PC-9 (cell line): ENCODE measurements around the gene CEP162.

Experiments
- EZH2 ChIP-seq: fragments of 200-600 bp; sonication (generic); IDR thresholded peaks from 2 replicates; pipeline ENCODE4 v1.8.0; 2017; ENCODE audit warnings: antibody characterized with exemption, low read depth
- TF ChIP-seq, protein P1 (sequence below): fragments of 200-600 bp; sonication (generic); conservative IDR thresholded peaks from 2 replicates; pipeline ENCODE4 v1.6.1; 2017; ENCODE audit warnings: mixed run types, antibody characterized with exemption, mild to moderate bottlenecking, moderate library complexity

DNA sequence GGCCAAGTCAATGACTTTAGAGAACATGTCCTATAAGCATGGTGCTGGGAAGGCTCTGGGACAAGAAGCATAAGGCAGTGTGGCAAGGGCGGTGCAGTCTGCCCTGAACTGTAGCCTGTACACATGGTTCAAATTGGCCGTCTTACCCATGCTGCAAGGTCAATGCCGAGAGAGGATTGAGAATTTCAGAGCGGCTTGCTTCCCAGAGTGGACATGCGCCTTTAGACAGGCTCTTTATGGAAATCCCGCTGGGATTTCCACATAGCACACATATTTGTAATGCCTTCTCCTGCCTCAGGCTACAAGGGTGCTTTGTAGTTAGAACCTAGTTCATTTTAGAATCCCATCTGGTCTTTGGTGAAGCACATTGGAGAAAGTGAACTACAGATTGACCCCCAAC, 36.1 kb upstream of the CEP162 start:
- TF ChIP-seq, protein P1, sequence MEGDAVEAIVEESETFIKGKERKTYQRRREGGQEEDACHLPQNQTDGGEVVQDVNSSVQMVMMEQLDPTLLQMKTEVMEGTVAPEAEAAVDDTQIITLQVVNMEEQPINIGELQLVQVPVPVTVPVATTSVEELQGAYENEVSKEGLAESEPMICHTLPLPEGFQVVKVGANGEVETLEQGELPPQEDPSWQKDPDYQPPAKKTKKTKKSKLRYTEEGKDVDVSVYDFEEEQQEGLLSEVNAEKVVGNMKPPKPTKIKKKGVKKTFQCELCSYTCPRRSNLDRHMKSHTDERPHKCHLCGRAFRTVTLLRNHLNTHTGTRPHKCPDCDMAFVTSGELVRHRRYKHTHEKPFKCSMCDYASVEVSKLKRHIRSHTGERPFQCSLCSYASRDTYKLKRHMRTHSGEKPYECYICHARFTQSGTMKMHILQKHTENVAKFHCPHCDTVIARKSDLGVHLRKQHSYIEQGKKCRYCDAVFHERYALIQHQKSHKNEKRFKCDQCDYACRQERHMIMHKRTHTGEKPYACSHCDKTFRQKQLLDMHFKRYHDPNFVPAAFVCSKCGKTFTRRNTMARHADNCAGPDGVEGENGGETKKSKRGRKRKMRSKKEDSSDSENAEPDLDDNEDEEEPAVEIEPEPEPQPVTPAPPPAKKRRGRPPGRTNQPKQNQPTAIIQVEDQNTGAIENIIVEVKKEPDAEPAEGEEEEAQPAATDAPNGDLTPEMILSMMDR, result no peak
- no peak for TF ChIP-seq EZH2
